Measurements from ENCODE around the gene SGPP1. TPM values are rescaled to one million over a fixed set of nuclear protein-coding genes. Genes with fewer than 3 reads are reported as not detected.
"Not testable (repeated sequence)": the region's sequence is repeated elsewhere in the genome, so short reads cannot be mapped to it uniquely, and the experiment has no call there.

Gene SGPP1
- total RNA-seq, 1 donor from 2014 or later, result 51.8 TPM

GRCh38 chr14:63673255-63673654 is 54.6 kb downstream of the SGPP1 start:
- no peak for DNase-seq (ENCODE audit: low read depth)

GRCh38 chr14:63672417-63673180 is 55.3 kb downstream of the SGPP1 start:
- DNase-seq (ENCODE audit: low read depth), result peak; percentile 97

GRCh38 chr14:63671987-63672386 is 55.9 kb downstream of the SGPP1 start:
- no peak for DNase-seq (ENCODE audit: low read depth)

GRCh38 chr14:63670692-63671091 is 57.2 kb downstream of the SGPP1 start:
- DNase-seq (ENCODE audit: low read depth), result peak; percentile 89

GRCh38 chr14:63666335-63666734 is 61.5 kb downstream of the SGPP1 start:
- no peak for DNase-seq (ENCODE audit: low read depth)

GRCh38 chr14:63663428-63664341 is 64.2 kb downstream of the SGPP1 start:
- DNase-seq (ENCODE audit: low read depth), result no peak

GRCh38 chr14:63662776-63663175 is 65.1 kb downstream of the SGPP1 start:
- DNase-seq (ENCODE audit: low read depth), result no peak

- DNase-seq (ENCODE audit: low read depth), result not testable (repeated sequence)
Measured at GRCh38 chr14:63661881-63662280, 66.0 kb downstream of the SGPP1 start.

GRCh38 chr14:63659726-63660125 is 68.1 kb downstream of the SGPP1 start:
- DNase-seq (ENCODE audit: low read depth), result no peak

- no peak for DNase-seq (ENCODE audit: low read depth)
Measured at GRCh38 chr14:63656194-63656593, 71.7 kb downstream of the SGPP1 start.

GRCh38 chr14:63654936-63655335 is 72.9 kb downstream of the SGPP1 start:
- no peak for DNase-seq (ENCODE audit: low read depth)

GRCh38 chr14:63654346-63654745 is 73.5 kb downstream of the SGPP1 start:
- no peak for DNase-seq (ENCODE audit: low read depth)

- no peak for DNase-seq (ENCODE audit: low read depth)
Measured at GRCh38 chr14:63652406-63652805, 75.5 kb downstream of the SGPP1 start.

GRCh38 chr14:63650256-63650952 is 77.5 kb downstream of the SGPP1 start:
- peak; percentile 35 for DNase-seq (ENCODE audit: low read depth)

GRCh38 chr14:63647696-63648410 is 80.0 kb downstream of the SGPP1 start:
- DNase-seq (ENCODE audit: low read depth), result no peak

- no peak for DNase-seq (ENCODE audit: low read depth)
Measured at GRCh38 chr14:63644741-63645140, 83.1 kb downstream of the SGPP1 start.

- no peak for DNase-seq (ENCODE audit: low read depth)
Measured at GRCh38 chr14:63642656-63643382, 85.0 kb downstream of the SGPP1 start.

GRCh38 chr14:63642229-63642611 is 85.6 kb downstream of the SGPP1 start:
- peak; percentile 95 for DNase-seq (ENCODE audit: low read depth)

- DNase-seq (ENCODE audit: low read depth), result peak; percentile 99
Measured at GRCh38 chr14:63641473-63642228, 86.2 kb downstream of the SGPP1 start, which contains the start of gene WDR89. WDR89 (minus strand) TSS chr14:63641871; CDS start chr14:63599942, 41,929 bp downstream.

GRCh38 chr14:63638493-63638892 is 89.4 kb downstream of the SGPP1 start:
- no peak for DNase-seq (ENCODE audit: low read depth)
